Breast epithelium (tissue), 3 donors: Measurements from ENCODE around the gene APPL2.

ENCODE experiments used
- CTCF ChIP-seq, 3 donors: fragments of 450-650 bp; IDR thresholded peaks; one replicate each; pipeline ENCODE4 v1.5.1; 2016 to 2017; ENCODE audit warnings: antibody characterized with exemption in 3 of 3, mild to moderate bottlenecking in 3 of 3, moderate library complexity in 3 of 3
- POLR2A ChIP-seq: fragments of 450-650 bp; IDR thresholded peaks from one replicate; pipeline ENCODE4 v1.6.1; 2016; ENCODE audit warnings: antibody characterized with exemption, mild to moderate bottlenecking, moderate library complexity
- POLR2AphosphoS5 ChIP-seq, 3 donors: sonication (generic); formaldehyde crosslinking; IDR thresholded peaks; one replicate each; pipeline ENCODE4 v1.6.1; 2017; ENCODE audit warnings: antibody characterized with exemption in 3 of 3

- no peak for TF ChIP-seq CTCF (IDR thresholded peaks at IDR 0.05)
- no peak for TF ChIP-seq POLR2AphosphoS5 (IDR thresholded peaks at IDR 0.05)
- TF ChIP-seq POLR2A = no peak
Observed at GRCh38 chr12:105223352-105223845, 12.6 kb downstream of the APPL2 start.
